ENCODE data around the gene RANBP10.
"Not testable (repeated sequence)": the region's sequence is repeated elsewhere in the genome, so short reads cannot be mapped to it uniquely, and the experiment has no call there.

Gene RANBP10

GRCh38 chr16:67752641-67753040 lies 53.7 kb downstream of the RANBP10 start:
- Histone ChIP-seq H3K27ac (ENCODE audit: low read depth, low read length) (no peak overlapping the region), H3K9me3 (ENCODE audit: control insufficient read depth in 5 of 5, low read length in 5 of 5) (no peaks in the 10 kb centered on the region), H3K9ac (ENCODE audit: low read length in 5 of 5) (no peak overlapping the region), H3K4me1 (ENCODE audit: control insufficient read depth in 5 of 5, insufficient read depth in 5 of 5, low read length in 5 of 5) (no peaks in the 10 kb centered on the region), H3K36me3 (ENCODE audit: control insufficient read depth in 5 of 5, insufficient read depth in 5 of 5, low read length in 5 of 5) (peaks cover 0 to 19% (median 15%) of the 10 kb centered on the region in 5 donors), H3K4me3 (ENCODE audit: low read depth in 1 of 5, low read length in 5 of 5) (no peak overlapping the region), H3K27me3 (ENCODE audit: control insufficient read depth in 5 of 5, insufficient read depth in 4 of 5, low read length in 5 of 5) (no peaks in the 10 kb centered on the region)

GRCh38 chr16:67751331-67751730 lies 55.0 kb downstream of the RANBP10 start:
- not testable (repeated sequence) for H3K4me3 ChIP-seq (ENCODE audit: low read depth in 1 of 5, low read length in 5 of 5); H3K4me1 ChIP-seq (ENCODE audit: control insufficient read depth in 5 of 5, insufficient read depth in 5 of 5, low read length in 5 of 5); H3K27me3 ChIP-seq (ENCODE audit: control insufficient read depth in 5 of 5, insufficient read depth in 4 of 5, low read length in 5 of 5); H3K9ac ChIP-seq (ENCODE audit: low read length in 5 of 5); H3K9me3 ChIP-seq (ENCODE audit: control insufficient read depth in 5 of 5, low read length in 5 of 5); H3K27ac ChIP-seq (ENCODE audit: low read depth, low read length)
- H3K36me3 ChIP-seq (ENCODE audit: control insufficient read depth in 5 of 5, insufficient read depth in 5 of 5, low read length in 5 of 5), result peaks cover 0 to 16% (median 14%) of the 10 kb centered on the region in 5 donors

GRCh38 chr16:67750466-67750865 lies 55.9 kb downstream of the RANBP10 start:
- Histone ChIP-seq H3K4me1 (ENCODE audit: control insufficient read depth in 5 of 5, insufficient read depth in 5 of 5, low read length in 5 of 5) (no peaks in the 10 kb centered on the region), H3K9me3 (ENCODE audit: control insufficient read depth in 5 of 5, low read length in 5 of 5) (no peaks in the 10 kb centered on the region), H3K27me3 (ENCODE audit: control insufficient read depth in 5 of 5, insufficient read depth in 4 of 5, low read length in 5 of 5) (no peaks in the 10 kb centered on the region), H3K4me3 (ENCODE audit: low read depth in 1 of 5, low read length in 5 of 5) (no peak overlapping the region), H3K9ac (ENCODE audit: low read length in 5 of 5) (no peak overlapping the region), H3K27ac (ENCODE audit: low read depth, low read length) (no peak overlapping the region), H3K36me3 (ENCODE audit: control insufficient read depth in 5 of 5, insufficient read depth in 5 of 5, low read length in 5 of 5) (peaks cover 0 to 16% (median 14%) of the 10 kb centered on the region in 5 donors)

GRCh38 chr16:67749436-67750078 lies 56.8 kb downstream of the RANBP10 start:
- H3K9me3 ChIP-seq (ENCODE audit: control insufficient read depth in 5 of 5, low read length in 5 of 5), result no peaks in the 10 kb centered on the region
- H3K36me3 ChIP-seq (ENCODE audit: control insufficient read depth in 5 of 5, insufficient read depth in 5 of 5, low read length in 5 of 5), result peaks cover 0 to 15% (median 12%) of the 10 kb centered on the region in 5 donors
- no peaks in the 10 kb centered on the region for H3K4me1 ChIP-seq (ENCODE audit: control insufficient read depth in 5 of 5, insufficient read depth in 5 of 5, low read length in 5 of 5)
- H3K27ac ChIP-seq (ENCODE audit: low read depth, low read length), result no peak overlapping the region
- no peak overlapping the region for H3K4me3 ChIP-seq (ENCODE audit: low read depth in 1 of 5, low read length in 5 of 5)
- H3K27me3 ChIP-seq (ENCODE audit: control insufficient read depth in 5 of 5, insufficient read depth in 4 of 5, low read length in 5 of 5), result no peaks in the 10 kb centered on the region
- no peak overlapping the region for H3K9ac ChIP-seq (ENCODE audit: low read length in 5 of 5)

GRCh38 chr16:67748834-67749233 lies 57.5 kb downstream of the RANBP10 start:
- no peaks in the 10 kb centered on the region for H3K4me1 ChIP-seq (ENCODE audit: control insufficient read depth in 5 of 5, insufficient read depth in 5 of 5, low read length in 5 of 5)
- peak overlapping the region in 1 of 5 donors; percentile 23 for H3K9ac ChIP-seq (ENCODE audit: low read length in 5 of 5)
- no peaks in the 10 kb centered on the region for H3K9me3 ChIP-seq (ENCODE audit: control insufficient read depth in 5 of 5, low read length in 5 of 5)
- H3K36me3 ChIP-seq (ENCODE audit: control insufficient read depth in 5 of 5, insufficient read depth in 5 of 5, low read length in 5 of 5), result peaks cover 0 to 15% (median 14%) of the 10 kb centered on the region in 5 donors
- H3K27me3 ChIP-seq (ENCODE audit: control insufficient read depth in 5 of 5, insufficient read depth in 4 of 5, low read length in 5 of 5), result no peaks in the 10 kb centered on the region
- no peak overlapping the region for H3K4me3 ChIP-seq (ENCODE audit: low read depth in 1 of 5, low read length in 5 of 5)
- H3K27ac ChIP-seq (ENCODE audit: low read depth, low read length), result no peak overlapping the region

- H3K4me1 ChIP-seq (ENCODE audit: control insufficient read depth in 5 of 5, insufficient read depth in 5 of 5, low read length in 5 of 5), result no peaks in the 10 kb centered on the region
- no peaks in the 10 kb centered on the region for H3K27me3 ChIP-seq (ENCODE audit: control insufficient read depth in 5 of 5, insufficient read depth in 4 of 5, low read length in 5 of 5)
- H3K9ac ChIP-seq (ENCODE audit: low read length in 5 of 5), result no peak overlapping the region
- no peak overlapping the region for H3K4me3 ChIP-seq (ENCODE audit: low read depth in 1 of 5, low read length in 5 of 5)
- no peak overlapping the region for H3K27ac ChIP-seq (ENCODE audit: low read depth, low read length)
- H3K36me3 ChIP-seq (ENCODE audit: control insufficient read depth in 5 of 5, insufficient read depth in 5 of 5, low read length in 5 of 5), result peaks cover 2 to 30% (median 27%) of the 10 kb centered on the region in 5 donors
- no peaks in the 10 kb centered on the region for H3K9me3 ChIP-seq (ENCODE audit: control insufficient read depth in 5 of 5, low read length in 5 of 5)
Observed at GRCh38 chr16:67746846-67747245, 59.5 kb downstream of the RANBP10 start.

GRCh38 chr16:67741118-67741517 lies 65.2 kb downstream of the RANBP10 start:
- H3K27me3 ChIP-seq (ENCODE audit: control insufficient read depth in 5 of 5, insufficient read depth in 4 of 5, low read length in 5 of 5), result no peaks in the 10 kb centered on the region
- no peak overlapping the region for H3K4me3 ChIP-seq (ENCODE audit: low read depth in 1 of 5, low read length in 5 of 5)
- H3K9ac ChIP-seq (ENCODE audit: low read length in 5 of 5), result no peak overlapping the region
- H3K9me3 ChIP-seq (ENCODE audit: control insufficient read depth in 5 of 5, low read length in 5 of 5), result no peaks in the 10 kb centered on the region
- H3K4me1 ChIP-seq (ENCODE audit: control insufficient read depth in 5 of 5, insufficient read depth in 5 of 5, low read length in 5 of 5), result no peaks in the 10 kb centered on the region
- H3K36me3 ChIP-seq (ENCODE audit: control insufficient read depth in 5 of 5, insufficient read depth in 5 of 5, low read length in 5 of 5), result peaks cover 2 to 58% (median 43%) of the 10 kb centered on the region in 5 donors
- H3K27ac ChIP-seq (ENCODE audit: low read depth, low read length), result no peak overlapping the region

- H3K9me3 ChIP-seq (ENCODE audit: control insufficient read depth in 5 of 5, low read length in 5 of 5), result no peaks in the 10 kb centered on the region
- H3K27me3 ChIP-seq (ENCODE audit: control insufficient read depth in 5 of 5, insufficient read depth in 4 of 5, low read length in 5 of 5), result no peaks in the 10 kb centered on the region
- no peak overlapping the region for H3K4me3 ChIP-seq (ENCODE audit: low read depth in 1 of 5, low read length in 5 of 5)
- H3K4me1 ChIP-seq (ENCODE audit: control insufficient read depth in 5 of 5, insufficient read depth in 5 of 5, low read length in 5 of 5), result no peaks in the 10 kb centered on the region
- H3K27ac ChIP-seq (ENCODE audit: low read depth, low read length), result no peak overlapping the region
- no peak overlapping the region for H3K9ac ChIP-seq (ENCODE audit: low read length in 5 of 5)
- peaks cover 2 to 58% (median 43%) of the 10 kb centered on the region in 5 donors for H3K36me3 ChIP-seq (ENCODE audit: control insufficient read depth in 5 of 5, insufficient read depth in 5 of 5, low read length in 5 of 5)
Observed at GRCh38 chr16:67740391-67740790, 66.0 kb downstream of the RANBP10 start.

- Histone ChIP-seq H3K36me3 (ENCODE audit: control insufficient read depth in 5 of 5, insufficient read depth in 5 of 5, low read length in 5 of 5) (peaks cover 0 to 53% (median 39%) of the 10 kb centered on the region in 5 donors), H3K27me3 (ENCODE audit: control insufficient read depth in 5 of 5, insufficient read depth in 4 of 5, low read length in 5 of 5) (no peaks in the 10 kb centered on the region), H3K27ac (ENCODE audit: low read depth, low read length) (no peak overlapping the region), H3K4me1 (ENCODE audit: control insufficient read depth in 5 of 5, insufficient read depth in 5 of 5, low read length in 5 of 5) (peaks cover 0 to 3% (median 0%) of the 10 kb centered on the region in 5 donors), H3K4me3 (ENCODE audit: low read depth in 1 of 5, low read length in 5 of 5) (no peak overlapping the region), H3K9me3 (ENCODE audit: control insufficient read depth in 5 of 5, low read length in 5 of 5) (no peaks in the 10 kb centered on the region), H3K9ac (ENCODE audit: low read length in 5 of 5) (no peak overlapping the region)
Observed at GRCh38 chr16:67736858-67737257, 69.5 kb downstream of the RANBP10 start.

- no peak overlapping the region for H3K9ac ChIP-seq (ENCODE audit: low read length in 5 of 5)
- H3K27ac ChIP-seq (ENCODE audit: low read depth, low read length), result no peak overlapping the region
- peaks cover 0 to 58% (median 44%) of the 10 kb centered on the region in 5 donors for H3K36me3 ChIP-seq (ENCODE audit: control insufficient read depth in 5 of 5, insufficient read depth in 5 of 5, low read length in 5 of 5)
- no peaks in the 10 kb centered on the region for H3K9me3 ChIP-seq (ENCODE audit: control insufficient read depth in 5 of 5, low read length in 5 of 5)
- no peak overlapping the region for H3K4me3 ChIP-seq (ENCODE audit: low read depth in 1 of 5, low read length in 5 of 5)
- H3K27me3 ChIP-seq (ENCODE audit: control insufficient read depth in 5 of 5, insufficient read depth in 4 of 5, low read length in 5 of 5), result no peaks in the 10 kb centered on the region
- peaks cover 0 to 3% (median 0%) of the 10 kb centered on the region in 5 donors for H3K4me1 ChIP-seq (ENCODE audit: control insufficient read depth in 5 of 5, insufficient read depth in 5 of 5, low read length in 5 of 5)
Observed at GRCh38 chr16:67734731-67735201, 71.6 kb downstream of the RANBP10 start.

Measured in subcutaneous abdominal adipose tissue (tissue), 5 donors.